ENCODE results near the gene SSU72. TPM values are rescaled to one million over a fixed set of nuclear protein-coding genes. Genes with fewer than 3 reads are reported as not detected.
"Not testable (repeated sequence)": the region's sequence is repeated elsewhere in the genome, so short reads cannot be mapped to it uniquely, and the experiment has no call there.

Gene SSU72
- total and polyA plus RNA-seq, 2 donors (not counting 3 experiments of a cell fraction or from before 2014, with no cell fraction given), result 85.9 to 129 TPM

DNA sequence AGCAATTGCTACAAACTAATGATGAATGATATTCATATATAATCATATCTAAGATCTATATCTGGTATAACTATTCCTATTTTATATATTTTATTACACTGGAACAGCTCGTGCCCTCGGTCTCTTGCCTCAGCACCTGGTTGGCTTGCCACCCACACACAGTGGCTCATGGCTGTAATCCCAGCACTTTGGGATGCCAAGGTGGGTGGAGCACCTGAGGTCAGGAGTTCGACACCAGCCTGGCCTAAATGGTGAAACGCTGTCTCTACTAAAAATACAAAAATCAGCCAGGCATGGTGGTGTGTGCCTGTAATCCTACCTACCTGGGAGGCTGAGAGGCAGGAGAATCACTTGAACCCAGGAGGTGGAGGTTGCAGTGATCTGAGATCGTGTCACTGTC is 68.9 kb downstream of the SSU72 start:
- H3K9me3 ChIP-seq (replicated peaks; ENCODE audit: control insufficient read depth, insufficient read depth, low read length); H4K20me1 ChIP-seq (replicated peaks; ENCODE audit: control insufficient read depth, extremely low read depth, insufficient read depth, low read length); DNase-seq (ENCODE audit: low read depth, low spot score); H3K4me1 ChIP-seq (ENCODE audit: control insufficient read depth, extremely low read depth, insufficient read depth, low read length); POLR2A ChIA-PET; H3K9ac ChIP-seq (replicated peaks; ENCODE audit: extremely low read depth, insufficient read depth, low read length); H3K27me3 ChIP-seq (ENCODE audit: control insufficient read depth in 2 of 2, insufficient read depth in 2 of 2, low read length in 2 of 2); H3K4me2 ChIP-seq (ENCODE audit: insufficient read depth, low read length); FAIRE-seq; dilution Hi-C loops (cut with MboI; ENCODE audit: extremely low pct_ligation_motif_present, low sequenced_read_pairs); H3K9me1 ChIP-seq (replicated peaks; ENCODE audit: control insufficient read depth, extremely low read depth, insufficient read depth, low read length); H3K36me3 ChIP-seq (ENCODE audit: control insufficient read depth in 2 of 2, extremely low read depth in 1 of 2, insufficient read depth in 2 of 2, low read length in 2 of 2); H3K79me2 ChIP-seq (ENCODE audit: control insufficient read depth, insufficient read depth, low read length); BruUV-seq (replicated peaks); H2AFZ ChIP-seq (ENCODE audit: low read depth, low read length); H3K4me3 ChIP-seq (replicated peaks in 1 of 3; ENCODE audit: insufficient read depth in 1 of 3, low read depth in 1 of 3, low read length in 3 of 3); H3K27ac ChIP-seq (ENCODE audit: insufficient read depth, low read depth, low read length): not testable (repeated sequence)
- intact Hi-C loops (cut with micrococcal nuclease), result loop anchor here (2.0 kb wide), 1 partner anchor 99 kb away; the partner anchor contains the start of gene MRPL20
- CTCF ChIA-PET, result interaction anchor here (0.6 to 1.4 kb wide), 8 partner anchors 14 to 196 kb away, joined by 3 to 5 read pairs (median 3); partner anchors contain the start of genes AURKAIP1, CCNL2 and MIB2

DNA sequence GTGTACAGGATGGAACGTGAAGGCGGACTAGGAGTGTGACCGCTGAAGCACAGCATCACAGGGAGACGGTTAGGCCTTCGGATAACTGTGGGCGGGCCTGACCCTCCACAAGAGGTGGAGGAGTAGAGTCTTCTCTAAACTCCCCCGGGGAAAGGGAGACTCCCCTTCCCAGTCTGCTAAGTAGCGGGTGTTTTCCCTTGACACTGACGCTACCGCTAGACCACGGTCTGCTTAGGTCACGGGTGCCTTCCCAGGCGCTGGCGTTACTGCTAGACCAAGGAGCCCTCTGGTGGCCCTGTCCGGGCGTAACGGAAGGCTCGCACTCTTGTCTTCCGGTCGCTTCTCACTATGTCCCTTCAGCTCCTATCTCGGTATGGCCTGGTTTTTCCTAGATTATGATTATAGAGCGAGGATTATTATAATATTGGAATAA is 69.3 kb downstream of the SSU72 start:
- BruUV-seq (replicated peaks), result not testable (repeated sequence)

More for the DNA sequence above, 69.3 kb downstream of the SSU72 start:
- CTCF ChIA-PET, result interaction anchor here (0.6 to 1.4 kb wide), 13 partner anchors 14 to 383 kb away, joined by 3 to 7 read pairs (median 4); partner anchors contain the start of genes AURKAIP1, CCNL2 and MIB2
- H2AFZ ChIP-seq (ENCODE audit: low read depth, low read length); H3K4me1 ChIP-seq (ENCODE audit: control insufficient read depth, extremely low read depth, insufficient read depth, low read length); H3K9ac ChIP-seq (replicated peaks; ENCODE audit: extremely low read depth, insufficient read depth, low read length); H3K4me3 ChIP-seq (replicated peaks in 1 of 3; ENCODE audit: insufficient read depth in 1 of 3, low read depth in 1 of 3, low read length in 3 of 3); H3K79me2 ChIP-seq (ENCODE audit: control insufficient read depth, insufficient read depth, low read length); H3K9me1 ChIP-seq (replicated peaks; ENCODE audit: control insufficient read depth, extremely low read depth, insufficient read depth, low read length); POLR2A ChIA-PET; H3K36me3 ChIP-seq (ENCODE audit: control insufficient read depth in 2 of 2, extremely low read depth in 1 of 2, insufficient read depth in 2 of 2, low read length in 2 of 2); H3K27ac ChIP-seq (ENCODE audit: insufficient read depth, low read depth, low read length); H3K9me3 ChIP-seq (replicated peaks; ENCODE audit: control insufficient read depth, insufficient read depth, low read length); DNase-seq (ENCODE audit: low read depth, low spot score); H3K4me2 ChIP-seq (ENCODE audit: insufficient read depth, low read length); dilution Hi-C loops (cut with MboI; ENCODE audit: extremely low pct_ligation_motif_present, low sequenced_read_pairs); H4K20me1 ChIP-seq (replicated peaks; ENCODE audit: control insufficient read depth, extremely low read depth, insufficient read depth, low read length); H3K27me3 ChIP-seq (ENCODE audit: control insufficient read depth in 2 of 2, insufficient read depth in 2 of 2, low read length in 2 of 2): not testable (repeated sequence)
- intact Hi-C loops (cut with micrococcal nuclease), result loop anchor here (2.0 kb wide), 1 partner anchor 99 kb away; the partner anchor contains the start of gene MRPL20
- FAIRE-seq, result peak; percentile 71
